ENCODE measurements around the gene NIT1. TPM values are rescaled to one million over a fixed set of nuclear protein-coding genes. Genes with fewer than 3 reads are reported as not detected.

The NIT1 gene
- total and polyA plus RNA-seq, 9 of the 15 experiments (the other 6 are each of a cell fraction or from before 2014, with no cell fraction given), result 18.4 to 76.0 (median 33.7) TPM

- peak; percentile 82 for TF ChIP-seq CCNT2 (IDR thresholded peaks at IDR 0.05; ENCODE audit: borderline replicate concordance, extremely low read depth, insufficient read length, low read depth, low read length)
- TF ChIP-seq ZNF589 (CRISPR knock-in tag; IDR thresholded peaks at IDR 0.05; ENCODE audit: low read depth), result no peak
- no peak for TF ChIP-seq ZNF444 (CRISPR knock-in tag; IDR thresholded peaks at IDR 0.05)
- TF ChIP-seq ZNF668 (CRISPR knock-in tag; IDR thresholded peaks at IDR 0.05), result no peak
- TF ChIP-seq HNRNPH1 (optimal IDR thresholded peaks at IDR 0.05; ENCODE audit: low read depth, low read length), result no peak
- TF ChIP-seq PCBP2 (IDR thresholded peaks at IDR 0.05; ENCODE audit: low read depth, low read length, poor library complexity, severe bottlenecking), result no peak
- no peak for TF ChIP-seq PHB (CRISPR knock-in tag; IDR thresholded peaks at IDR 0.05)
- no peak for TF ChIP-seq FOXJ3 (CRISPR knock-in tag; IDR thresholded peaks at IDR 0.05)
- no peak for TF ChIP-seq PHB2 (IDR thresholded peaks at IDR 0.05; ENCODE audit: low read depth)
- TF ChIP-seq ZSCAN29 (IDR thresholded peaks at IDR 0.05), result no peak
- TF ChIP-seq BRF1 (IDR thresholded peaks at IDR 0.05; ENCODE audit: borderline replicate concordance, extremely low read depth, insufficient read length), result no peak
- TF ChIP-seq ID3 (CRISPR knock-in tag; IDR thresholded peaks at IDR 0.05), result no peak
- no peak for TF ChIP-seq ID3 (tag; IDR thresholded peaks at IDR 0.05)
- no peak for TF ChIP-seq KDM2B (CRISPR knock-in tag; IDR thresholded peaks at IDR 0.05)
- TF ChIP-seq, protein P1, sequence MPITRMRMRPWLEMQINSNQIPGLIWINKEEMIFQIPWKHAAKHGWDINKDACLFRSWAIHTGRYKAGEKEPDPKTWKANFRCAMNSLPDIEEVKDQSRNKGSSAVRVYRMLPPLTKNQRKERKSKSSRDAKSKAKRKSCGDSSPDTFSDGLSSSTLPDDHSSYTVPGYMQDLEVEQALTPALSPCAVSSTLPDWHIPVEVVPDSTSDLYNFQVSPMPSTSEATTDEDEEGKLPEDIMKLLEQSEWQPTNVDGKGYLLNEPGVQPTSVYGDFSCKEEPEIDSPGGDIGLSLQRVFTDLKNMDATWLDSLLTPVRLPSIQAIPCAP (CRISPR knock-in tag; IDR thresholded peaks at IDR 0.05; ENCODE audit: borderline replicate concordance), result no peak
- TF ChIP-seq ZNF780A (CRISPR knock-in tag; IDR thresholded peaks at IDR 0.05), result no peak
- no peak for TF ChIP-seq DDX20 (tag; IDR thresholded peaks at IDR 0.05; ENCODE audit: low read depth)
- TF ChIP-seq RBM17 (IDR thresholded peaks at IDR 0.05; ENCODE audit: borderline replicate concordance, low read depth, low read length), result no peak
- no peak for TF ChIP-seq FOSL1 (tag; conservative IDR thresholded peaks at IDR 0.05)
- no peak for TF ChIP-seq RFX5 (IDR thresholded peaks at IDR 0.05; ENCODE audit: low read depth, low read length)
- no peak for TF ChIP-seq CHAMP1 (IDR thresholded peaks at IDR 0.05)
- no peak for TF ChIP-seq ZC3H4 (CRISPR knock-in tag; IDR thresholded peaks at IDR 0.05; ENCODE audit: borderline replicate concordance)
- TF ChIP-seq IFI16 (CRISPR knock-in tag; IDR thresholded peaks at IDR 0.05), result no peak
- no peak for TF ChIP-seq FOXA1 (IDR thresholded peaks at IDR 0.05; ENCODE audit: borderline replicate concordance)
- no peak for TF ChIP-seq ZNF143 (CRISPR knock-in tag; IDR thresholded peaks at IDR 0.05)
- no peak for TF ChIP-seq ZNF316 (IDR thresholded peaks at IDR 0.05)
Measured at GRCh38 chr1:161159087-161159912, 41.4 kb downstream of the NIT1 start, which contains the start of gene USP21 (continued).

All from K562 (cell line).